ENCODE results near the gene NAPA.
A peak's percentile ranks its signal among the peaks of the same experiment; 100 is the strongest.

NAPA gene

DNA sequence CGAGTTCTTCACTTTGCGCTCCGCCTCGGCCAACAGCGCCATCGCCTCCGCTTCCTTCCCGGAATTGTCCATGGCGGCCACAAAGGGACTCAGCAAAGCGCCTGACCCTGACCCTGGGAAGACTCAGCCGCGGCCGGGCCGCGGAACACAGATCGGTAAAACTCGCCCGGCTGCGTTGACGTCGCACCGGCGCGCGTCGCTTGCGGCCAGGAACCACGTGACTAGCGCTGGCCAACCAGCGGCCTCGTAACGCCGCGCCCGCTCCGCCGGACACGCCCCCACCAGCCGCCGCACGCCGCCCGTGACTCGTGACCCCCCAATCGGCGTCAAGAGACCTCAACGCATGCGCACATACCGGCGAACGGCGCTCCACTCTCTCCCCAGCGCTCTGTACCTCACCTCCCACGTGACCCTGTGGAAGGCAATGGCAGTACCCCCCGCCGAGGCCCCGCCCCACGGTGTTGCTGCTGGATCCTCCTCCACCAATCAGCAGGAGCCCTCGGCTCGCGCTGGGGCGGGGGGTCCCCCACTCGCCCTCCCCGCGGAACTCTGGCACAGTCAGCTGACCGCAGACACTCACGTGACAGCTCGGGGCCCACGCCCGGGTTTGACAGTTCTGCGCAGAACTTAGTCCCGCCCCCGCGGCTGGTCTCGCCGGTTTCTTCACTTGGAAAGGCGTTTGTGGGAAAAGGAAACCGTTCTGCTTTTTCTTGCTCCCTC is at the start of gene NAPA:
Gene NAPA (minus strand): TSS at position 195 of the 720 bp plus-strand sequence. CDS start 123 bp downstream, at position 72.
- peak; percentile 100 for DNase-seq

DNA sequence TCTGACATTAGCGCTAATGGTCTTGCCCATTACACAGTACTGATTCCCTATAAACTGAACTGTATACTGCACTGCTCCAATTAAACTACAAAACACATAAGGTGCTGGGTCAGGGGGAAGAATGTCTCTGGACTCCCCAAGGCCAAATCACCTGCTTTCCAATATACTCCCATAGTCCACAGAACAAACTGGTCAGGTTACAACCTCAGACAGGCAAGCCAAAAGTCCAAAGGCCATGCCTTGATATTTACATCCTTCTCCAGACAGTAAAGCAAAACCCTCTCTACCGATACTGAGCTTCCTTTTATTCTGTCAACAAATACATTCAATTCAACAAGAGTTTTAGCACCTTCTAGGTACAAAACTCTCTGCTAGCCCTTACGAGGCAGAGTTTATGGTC is 49.2 kb upstream of the NAPA start:
- DNase-seq, result no peak

DNA sequence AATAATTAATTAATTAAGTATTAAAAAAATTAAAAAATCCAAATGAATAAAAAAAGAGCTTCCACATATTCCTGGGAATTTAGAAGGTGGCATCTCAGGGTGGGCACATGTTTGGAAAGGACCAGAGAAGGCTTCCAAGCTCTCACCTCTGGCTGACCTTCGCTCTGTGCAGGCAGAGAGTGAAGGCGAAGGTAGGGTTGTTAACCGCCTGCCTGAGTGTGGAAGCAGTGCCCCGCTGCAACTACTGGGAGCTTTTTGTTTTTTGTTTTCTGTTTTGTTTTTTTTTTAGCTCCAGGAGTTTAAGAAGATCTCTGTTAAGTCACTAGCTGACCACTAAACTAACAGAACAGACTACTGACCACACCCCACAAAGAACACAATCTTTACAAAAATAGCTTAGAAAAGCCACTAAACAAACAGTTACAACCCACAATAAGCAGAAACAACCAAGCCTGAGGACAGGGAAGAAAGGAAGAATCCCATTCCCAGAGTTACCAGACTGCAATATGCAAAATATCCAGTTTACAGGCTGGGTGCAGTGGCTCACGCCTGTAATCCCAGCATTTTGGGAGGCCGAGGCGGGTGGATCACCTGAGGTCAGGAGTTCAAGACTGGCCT is 46.7 kb upstream of the NAPA start:
- DNase-seq, result no peak

- no peak for DNase-seq
Observed at GRCh38 chr19:47560999-47561398, 46.1 kb upstream of the NAPA start.

DNA sequence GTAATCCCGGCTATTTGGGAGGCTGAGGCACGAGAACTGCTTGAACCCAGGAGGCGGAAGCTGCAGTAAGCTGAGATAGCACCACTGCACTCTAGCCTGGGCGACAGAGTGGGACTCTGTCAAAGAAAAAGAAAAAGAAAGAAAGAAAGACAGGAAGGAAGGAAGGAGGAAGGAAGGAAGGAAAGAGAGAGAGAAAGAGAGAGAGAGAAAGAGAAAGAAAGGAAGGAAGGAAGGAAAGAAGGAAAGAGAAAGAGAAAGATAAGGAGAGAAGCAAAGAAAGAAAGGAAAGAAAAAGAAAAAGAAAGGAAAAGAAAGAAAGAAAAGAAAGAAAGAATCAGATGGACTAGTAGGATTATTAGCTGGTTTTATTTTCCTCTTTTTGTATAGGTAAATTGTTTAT is 35.3 kb upstream of the NAPA start:
- no peak for DNase-seq

- no peak for DNase-seq
Observed at GRCh38 chr19:47549261-47549862, 34.5 kb upstream of the NAPA start.

DNA sequence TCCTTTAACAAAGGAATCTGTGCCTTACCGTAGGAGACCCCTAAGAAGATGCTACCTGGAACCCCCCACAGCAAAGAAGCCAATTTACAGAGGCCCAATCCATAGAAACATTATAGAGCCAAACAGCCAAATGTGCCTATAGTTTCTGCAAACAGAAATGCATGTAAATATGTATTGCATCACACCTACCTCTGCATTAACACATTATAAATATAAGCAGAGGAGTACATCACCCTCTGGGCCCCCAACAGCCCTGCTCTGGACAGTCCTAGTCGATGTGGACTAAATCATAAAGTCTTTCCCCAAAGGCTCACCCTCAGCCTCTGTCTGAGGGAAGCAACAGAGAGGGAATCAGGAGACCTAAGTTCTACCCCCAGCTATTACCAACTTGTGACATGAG is 32.3 kb upstream of the NAPA start:
- no peak for DNase-seq

- peak; percentile 11 for DNase-seq
Observed at GRCh38 chr19:47545061-47545948, 30.4 kb upstream of the NAPA start.

DNA sequence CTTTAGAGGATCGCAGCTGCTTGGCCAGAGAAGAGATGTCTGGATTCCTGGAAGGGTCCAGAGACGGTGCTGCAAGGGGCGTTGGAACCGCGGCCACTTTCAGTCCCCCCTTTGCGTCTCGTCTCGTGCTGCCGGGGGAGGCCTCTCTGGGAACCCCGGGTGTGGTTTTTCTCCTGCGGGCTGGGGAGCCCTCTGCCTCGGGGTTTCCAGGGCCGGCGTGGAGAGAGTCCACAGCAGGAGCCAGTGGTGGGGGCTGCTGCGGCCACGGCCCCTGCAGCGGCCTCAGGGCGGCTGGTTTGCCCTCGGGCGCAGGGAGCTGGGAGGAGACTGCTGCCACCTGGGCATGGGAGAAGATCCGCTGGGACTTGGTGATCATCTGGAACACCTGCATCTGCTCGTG is 29.6 kb upstream of the NAPA start:
- no peak for DNase-seq

GRCh38 chr19:47544075-47544474 is 29.2 kb upstream of the NAPA start:
- DNase-seq, result no peak

GRCh38 chr19:47542030-47542475 is 27.2 kb upstream of the NAPA start:
- no peak for DNase-seq

GRCh38 chr19:47541518-47541917 is 26.7 kb upstream of the NAPA start:
- peak; percentile 24 for DNase-seq

DNA sequence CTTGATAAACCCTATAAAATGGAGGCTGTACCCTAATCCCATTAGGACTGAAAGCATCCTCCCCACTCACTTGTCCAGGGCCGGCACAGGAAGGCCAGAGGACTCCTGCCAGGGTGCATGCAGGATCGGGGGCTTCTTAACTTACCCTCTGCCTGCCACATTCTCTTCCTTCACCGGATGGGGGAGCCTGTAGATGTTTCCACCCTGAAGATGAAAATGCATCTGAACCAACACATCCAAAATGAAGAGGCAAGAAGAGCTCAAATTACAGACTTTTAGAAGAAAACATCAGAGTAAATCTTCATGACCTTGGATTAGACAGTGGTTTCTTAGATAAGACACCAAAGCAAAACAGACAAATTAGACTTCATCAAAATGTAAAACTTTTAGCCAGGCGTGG is 25.9 kb upstream of the NAPA start:
- no peak for DNase-seq

- DNase-seq, result no peak
Observed at GRCh38 chr19:47539747-47540311, 25.0 kb upstream of the NAPA start.

- no peak for DNase-seq
Observed at GRCh38 chr19:47538812-47539211, 23.9 kb upstream of the NAPA start.

GRCh38 chr19:47537493-47537892 is 22.6 kb upstream of the NAPA start:
- no peak for DNase-seq

DNA sequence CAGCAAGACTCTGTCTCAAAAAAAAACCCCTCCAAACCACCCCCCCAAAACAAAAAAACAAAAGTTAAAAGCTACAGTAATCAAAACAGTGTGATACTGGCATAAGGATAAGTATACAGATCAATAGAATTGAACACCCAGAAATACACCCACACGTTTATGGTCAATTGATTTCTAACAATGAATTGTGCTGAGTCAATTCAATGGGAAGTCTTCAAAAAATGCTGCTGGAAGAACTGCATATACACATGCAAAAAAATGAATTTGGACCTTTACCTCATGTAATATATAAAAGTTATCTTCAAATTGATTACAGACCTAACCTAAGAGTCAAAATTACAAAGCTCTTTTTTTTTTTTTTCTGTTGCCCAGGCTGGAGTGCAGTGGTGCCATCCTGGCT is 19.8 kb upstream of the NAPA start:
- no peak for DNase-seq

- DNase-seq, result no peak
Observed at GRCh38 chr19:47531640-47532387, 17.0 kb upstream of the NAPA start.

DNA sequence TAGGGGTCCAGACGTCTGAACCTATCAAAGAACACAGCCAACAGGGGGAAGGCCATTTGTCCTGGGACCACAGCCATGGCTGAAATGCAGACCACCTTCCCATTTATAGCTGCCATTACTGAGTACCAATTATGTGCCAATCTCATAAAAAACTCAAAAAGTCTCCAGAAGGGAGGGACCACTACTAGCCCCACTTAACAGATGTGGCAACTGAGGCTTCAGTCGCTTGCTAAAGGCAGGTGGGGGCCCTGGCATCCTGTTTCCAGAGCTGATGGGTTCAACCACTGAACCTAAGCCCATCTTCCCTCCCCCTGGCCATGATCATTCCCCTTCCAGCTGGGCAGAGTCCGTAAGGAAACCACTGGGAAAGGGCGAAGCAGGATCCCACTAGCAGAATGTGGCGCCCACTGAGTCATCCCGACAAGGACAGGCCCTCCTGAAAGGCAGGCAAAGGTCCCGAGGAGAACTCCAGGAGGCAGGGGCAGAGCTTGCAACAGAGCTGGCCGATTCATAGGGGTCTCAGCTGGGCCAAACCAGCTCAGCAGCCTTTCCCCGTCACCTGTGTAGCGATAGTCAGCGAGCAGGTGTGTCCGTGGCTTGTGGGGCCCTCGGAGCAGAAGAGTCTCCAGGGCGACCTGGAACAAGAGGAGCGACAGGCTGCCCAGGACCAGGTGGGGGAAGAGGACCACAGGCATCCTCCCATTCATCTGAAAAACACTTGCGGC is 14.3 kb upstream of the NAPA start:
- DNase-seq, result no peak

DNA sequence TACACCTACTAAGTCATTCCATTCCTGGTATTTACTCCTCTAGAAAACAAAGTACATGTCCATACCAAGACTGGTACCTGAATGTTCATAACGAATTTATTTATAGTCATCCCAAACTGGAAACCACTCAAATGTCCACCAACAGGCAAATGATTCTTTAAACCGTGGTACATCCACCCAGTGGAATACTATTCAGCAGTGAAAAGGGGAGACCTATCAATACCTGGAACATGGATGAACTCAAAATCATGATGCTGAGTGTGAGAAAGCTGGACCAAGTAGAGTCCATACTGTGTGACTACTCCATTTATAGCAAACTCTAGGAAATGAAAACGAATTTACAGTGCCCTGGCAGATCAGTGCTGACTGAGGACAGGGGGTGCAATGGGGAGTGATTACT is 11.9 kb upstream of the NAPA start:
- DNase-seq, result no peak

DNA sequence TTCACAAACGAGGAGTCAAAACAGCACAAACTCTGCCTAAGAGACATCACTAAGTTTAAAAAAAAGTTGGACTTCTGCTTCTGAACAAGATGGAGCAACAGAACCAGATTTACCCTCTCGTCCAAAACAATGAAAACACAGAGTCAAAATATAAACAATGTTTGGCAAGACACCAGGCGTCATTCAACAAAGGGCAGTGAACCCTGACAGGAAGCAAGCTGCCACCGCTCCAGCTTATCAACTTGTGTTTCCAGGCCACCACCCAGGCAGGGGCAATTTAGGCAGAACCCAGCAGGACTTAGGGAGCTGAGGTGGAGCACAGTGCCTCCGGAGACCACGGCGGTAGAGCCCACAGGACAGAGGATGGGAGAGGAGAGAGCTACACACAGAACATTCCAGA is 8.6 kb upstream of the NAPA start:
- no peak for DNase-seq
